Mesothelial cell of epicardium (in vitro differentiated cells): ENCODE results near the gene P2RX2. TPM values are rescaled to one million over a fixed set of nuclear protein-coding genes. Genes with fewer than 3 reads are reported as not detected.

Experiments used
- DNase-seq, 2 experiments: peaks; one replicate each; pipeline ENCODE4 v3.0.0; 2021; ENCODE audit warnings: low spot score in 2 of 2; ENCODE audit not compliant: unreplicated experiment in 2 of 2
- H3K27ac Mint-ChIP-seq: 2 replicates; pipeline ENCODE4 v1.8.0; 2021; ENCODE audit warnings: mixed read lengths
- H3K27me3 Mint-ChIP-seq: 2 replicates; pipeline ENCODE4 v1.8.0; 2021; ENCODE audit warnings: low read depth, mixed read lengths
- H3K36me3 Mint-ChIP-seq: 2 replicates; pipeline ENCODE4 v1.8.0; 2021; ENCODE audit warnings: mixed read lengths
- H3K4me1 Mint-ChIP-seq: 2 replicates; pipeline ENCODE4 v1.8.0; 2021; ENCODE audit warnings: mixed read lengths
- H3K4me3 Mint-ChIP-seq: 2 replicates; pipeline ENCODE4 v1.8.0; 2021; ENCODE audit warnings: mild to moderate bottlenecking, moderate library complexity, mixed read lengths
- H3K9me3 Mint-ChIP-seq: 2 replicates; pipeline ENCODE4 v1.8.0; 2021; ENCODE audit warnings: mixed read lengths
- CTCF ChIP-seq: fragments of 200-600 bp; sonication (generic); IDR thresholded peaks from one replicate; pipeline ENCODE4 v1.5.0; 2021; ENCODE audit warnings: antibody characterized with exemption; ENCODE audit not compliant: unreplicated experiment
- total RNA-seq: library from RNA; stranded (reverse); gene quantifications from 3 replicates; pipeline ENCODE4 v1.2.1, GENCODE V29; 2021

P2RX2 gene
- total RNA-seq, 1 donor from 2014 or later = 7.3 TPM

DNA sequence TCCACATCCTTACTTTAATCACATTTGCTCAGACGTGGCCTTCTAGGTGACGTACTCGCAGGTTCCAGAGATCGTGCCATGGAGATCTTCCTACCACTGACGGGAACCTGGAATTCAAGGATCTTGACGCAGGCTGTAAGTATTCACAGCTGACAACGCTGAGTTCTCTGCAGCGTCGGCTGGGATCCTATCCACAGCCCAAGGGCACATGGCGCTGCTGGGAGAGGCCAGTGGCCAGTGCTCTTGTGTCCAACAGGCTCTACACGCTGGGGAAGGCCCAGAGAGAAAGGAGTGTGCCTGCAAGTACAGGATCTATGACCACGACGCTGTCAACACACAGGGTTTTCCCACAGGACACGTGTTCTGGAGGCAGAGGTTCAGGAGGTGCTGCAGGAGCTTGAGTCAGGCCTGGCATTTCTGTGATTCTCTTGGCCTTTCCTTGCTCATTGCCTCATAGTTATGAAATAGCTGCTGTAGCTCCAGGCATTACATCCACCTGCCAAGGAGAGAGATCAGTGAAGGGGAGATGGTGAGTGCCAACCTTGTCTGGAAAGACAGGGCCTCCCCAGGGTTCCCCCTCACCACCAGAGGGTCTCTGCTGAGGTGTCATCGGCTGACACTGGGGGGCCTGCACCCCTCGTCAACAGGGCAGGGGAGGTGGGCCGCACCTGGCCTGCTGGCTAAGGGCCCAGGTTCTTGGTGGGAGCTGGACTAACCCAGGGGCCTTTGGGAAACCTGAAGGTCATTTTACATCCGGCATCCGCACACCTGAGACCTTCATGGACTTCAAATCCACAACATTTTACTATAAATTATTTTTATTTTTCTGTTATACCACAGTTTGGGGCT lies 29.5 kb upstream of the P2RX2 start:
- Mint-ChIP-seq H3K27ac (no peak overlapping the region), H3K4me1 (peaks cover 5% of the 10 kb centered on the region), H3K36me3 (peaks cover 1% of the 10 kb centered on the region), H3K9me3 (no peaks in the 10 kb centered on the region), H3K27me3 (peaks cover 70% of the 10 kb centered on the region), H3K4me3 (no peak overlapping the region)
- DNase-seq = no peak
- no peak for TF ChIP-seq CTCF

DNA sequence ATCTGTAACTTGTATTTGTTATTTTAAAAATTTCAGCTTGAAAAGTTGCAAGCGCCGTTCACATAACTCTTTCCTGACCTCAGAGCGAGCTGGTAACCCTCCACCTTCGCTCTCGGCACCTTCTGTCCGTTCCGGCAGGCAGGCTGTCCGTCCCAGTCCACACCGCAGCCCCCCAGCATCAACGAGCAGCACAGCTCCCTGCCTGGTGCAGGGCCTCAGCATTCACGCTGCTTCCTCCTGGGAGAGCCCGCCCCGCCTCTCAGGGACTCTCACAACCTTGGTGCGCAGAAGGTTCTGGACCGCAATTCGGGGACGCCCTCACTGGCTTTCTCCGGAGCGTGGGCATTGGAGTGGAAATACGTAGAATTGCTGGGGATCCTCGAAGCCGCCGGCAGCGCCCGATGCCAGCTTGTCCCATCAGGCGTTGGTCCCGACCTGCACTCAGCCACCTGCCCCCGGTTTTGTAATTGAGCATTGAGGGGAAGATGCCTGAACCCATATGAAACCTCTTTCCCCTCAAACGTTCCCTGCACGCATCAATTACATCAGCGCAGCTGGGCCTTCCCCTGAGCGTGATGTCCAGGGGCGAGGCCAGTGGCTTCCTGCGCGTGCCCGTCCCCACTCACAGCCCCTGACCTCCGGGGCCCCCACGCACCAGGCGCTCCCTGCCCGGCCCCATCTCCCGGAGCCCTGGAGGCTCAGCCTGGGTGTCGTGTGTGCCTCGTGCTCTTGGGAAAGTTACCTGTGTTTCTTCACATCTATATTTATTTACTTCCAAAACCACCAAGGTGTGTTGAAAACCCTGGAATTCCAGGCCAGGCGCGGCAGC lies 27.3 kb upstream of the P2RX2 start:
- H3K36me3 Mint-ChIP-seq = no peaks in the 10 kb centered on the region
- H3K4me1 Mint-ChIP-seq = peaks cover 6% of the 10 kb centered on the region
- no peak for TF ChIP-seq CTCF
- no peaks in the 10 kb centered on the region for H3K9me3 Mint-ChIP-seq
- no peak overlapping the region for H3K4me3 Mint-ChIP-seq
- DNase-seq = no peak
- peaks cover 66% of the 10 kb centered on the region for H3K27me3 Mint-ChIP-seq
- no peak overlapping the region for H3K27ac Mint-ChIP-seq

GRCh38 chr12:132592282-132592970 lies 26.1 kb upstream of the P2RX2 start:
- H3K27ac Mint-ChIP-seq = no peak overlapping the region
- H3K36me3 Mint-ChIP-seq = no peaks in the 10 kb centered on the region
- no peak overlapping the region for H3K4me3 Mint-ChIP-seq
- peaks cover 9% of the 10 kb centered on the region for H3K4me1 Mint-ChIP-seq
- peaks cover 66% of the 10 kb centered on the region for H3K27me3 Mint-ChIP-seq
- no peak for DNase-seq
- TF ChIP-seq CTCF = no peak
- H3K9me3 Mint-ChIP-seq = no peaks in the 10 kb centered on the region

- TF ChIP-seq CTCF = no peak
- Mint-ChIP-seq H3K4me3 (no peak overlapping the region), H3K4me1 (peaks cover 12% of the 10 kb centered on the region), H3K9me3 (no peaks in the 10 kb centered on the region), H3K27me3 (peaks cover 66% of the 10 kb centered on the region), H3K36me3 (no peaks in the 10 kb centered on the region), H3K27ac (no peak overlapping the region)
- no peak for DNase-seq
Measured at GRCh38 chr12:132593071-132593470, 25.5 kb upstream of the P2RX2 start.

GRCh38 chr12:132593521-132593920 lies 25.1 kb upstream of the P2RX2 start:
- no peak for DNase-seq
- H3K27ac Mint-ChIP-seq = no peak overlapping the region
- H3K27me3 Mint-ChIP-seq = peaks cover 64% of the 10 kb centered on the region
- H3K9me3 Mint-ChIP-seq = no peaks in the 10 kb centered on the region
- H3K4me3 Mint-ChIP-seq = peak overlapping the region; percentile 9
- TF ChIP-seq CTCF = no peak
- H3K36me3 Mint-ChIP-seq = no peaks in the 10 kb centered on the region
- H3K4me1 Mint-ChIP-seq = peaks cover 12% of the 10 kb centered on the region
